UCSD-AML1 (cell line): ENCODE data around the gene OSCAR.
"Not testable (repeated sequence)": the region's sequence is repeated elsewhere in the genome, so short reads cannot be mapped to it uniquely, and the experiment has no call there.

ENCODE experiments used
- DNase-seq: peaks from one replicate; lab custom pipeline; 2025; ENCODE audit not compliant: unreplicated experiment; lab: John Stamatoyannopoulos, UW

Gene OSCAR

GRCh38 chr19:54127688-54128440 lies 27.3 kb upstream of the OSCAR start:
- no peak for DNase-seq

GRCh38 chr19:54125713-54126112 lies 25.1 kb upstream of the OSCAR start:
- DNase-seq: no peak

GRCh38 chr19:54124393-54124792 lies 23.8 kb upstream of the OSCAR start:
- DNase-seq: no peak

GRCh38 chr19:54123682-54124081 lies 23.1 kb upstream of the OSCAR start:
- no peak for DNase-seq

- DNase-seq: no peak
These were observed 20.7 kb upstream of the OSCAR start for GRCh38 chr19:54121259-54121658.

- DNase-seq: peak; percentile 96
These were observed 14.8 kb upstream of the OSCAR start, which contains the start of the genes PRPF31 and TFPT for GRCh38 chr19:54115109-54116063. PRPF31 (plus strand) TSS chr19:54115754; CDS start chr19:54118279, 2,525 bp downstream. TFPT (minus strand) TSS chr19:54115657; CDS start chr19:54115269, 388 bp downstream.

GRCh38 chr19:54114340-54115108 lies 13.9 kb upstream of the OSCAR start:
- peak; percentile 76 for DNase-seq

GRCh38 chr19:54109651-54110050 lies 9.0 kb upstream of the OSCAR start:
- no peak for DNase-seq

- DNase-seq: no peak
These were observed 7.9 kb upstream of the OSCAR start for GRCh38 chr19:54108496-54108895.

GRCh38 chr19:54107876-54108490 lies 7.4 kb upstream of the OSCAR start:
- no peak for DNase-seq

GRCh38 chr19:54106716-54107115 lies 6.1 kb upstream of the OSCAR start:
- DNase-seq: no peak

- DNase-seq: no peak
These were observed 5.2 kb upstream of the OSCAR start for GRCh38 chr19:54105796-54106195.

GRCh38 chr19:54104998-54105715 lies 4.6 kb upstream of the OSCAR start:
- no peak for DNase-seq

GRCh38 chr19:54102421-54103169 lies 2.0 kb upstream of the OSCAR start, which contains the start of gene NDUFA3:
NDUFA3 (plus strand) TSS chr19:54102855; CDS start chr19:54102879, 24 bp downstream.
- DNase-seq: peak; percentile 99

- DNase-seq: not testable (repeated sequence)
These were observed 724 bp downstream of the OSCAR start for GRCh38 chr19:54099903-54100255.

GRCh38 chr19:54099190-54099902 lies 1.3 kb downstream of the OSCAR start:
- no peak for DNase-seq

GRCh38 chr19:54096617-54097106 lies 3.9 kb downstream of the OSCAR start:
- peak; percentile 19 for DNase-seq

GRCh38 chr19:54095859-54096616 lies 4.6 kb downstream of the OSCAR start:
- not testable (repeated sequence) for DNase-seq
